DOHH2 (cell line): ENCODE measurements around the gene TMEM52.

ENCODE experiments used
- EZH2phosphoT487 ChIP-seq: fragments of 200-600 bp; sonication (generic); IDR thresholded peaks from 2 replicates; pipeline ENCODE4 v1.6.1; 2017; ENCODE audit warnings: borderline replicate concordance, mild to moderate bottlenecking, antibody characterized with exemption, low read length, moderate library complexity, mixed read lengths
- TF ChIP-seq, protein P1 (sequence below): fragments of 200-600 bp; sonication (generic); IDR thresholded peaks from one replicate; pipeline ENCODE4 v1.5.1; 2014; ENCODE audit warnings: antibody characterized with exemption, mild to moderate bottlenecking, low read depth, low read length; ENCODE audit not compliant: poor library complexity, severe bottlenecking

DNA sequence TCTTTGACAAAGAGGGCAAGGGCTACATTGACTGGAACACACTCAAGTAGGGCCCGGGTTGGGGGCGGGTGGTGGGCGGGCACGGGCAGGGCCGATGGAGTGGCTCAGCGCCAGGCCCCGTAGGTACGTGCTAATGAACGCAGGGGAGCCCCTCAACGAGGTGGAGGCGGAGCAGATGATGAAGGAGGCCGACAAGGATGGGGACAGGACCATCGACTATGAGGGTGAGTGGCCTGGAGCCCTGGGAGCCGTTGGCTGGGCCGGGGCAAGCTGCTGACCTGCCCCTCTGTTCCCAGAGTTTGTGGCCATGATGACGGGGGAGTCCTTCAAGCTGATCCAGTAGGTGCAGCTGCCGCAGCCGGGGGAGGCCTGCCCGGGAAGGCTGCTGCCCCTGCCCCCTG, 2.2 kb downstream of the TMEM52 start:
- TF ChIP-seq, protein P1, sequence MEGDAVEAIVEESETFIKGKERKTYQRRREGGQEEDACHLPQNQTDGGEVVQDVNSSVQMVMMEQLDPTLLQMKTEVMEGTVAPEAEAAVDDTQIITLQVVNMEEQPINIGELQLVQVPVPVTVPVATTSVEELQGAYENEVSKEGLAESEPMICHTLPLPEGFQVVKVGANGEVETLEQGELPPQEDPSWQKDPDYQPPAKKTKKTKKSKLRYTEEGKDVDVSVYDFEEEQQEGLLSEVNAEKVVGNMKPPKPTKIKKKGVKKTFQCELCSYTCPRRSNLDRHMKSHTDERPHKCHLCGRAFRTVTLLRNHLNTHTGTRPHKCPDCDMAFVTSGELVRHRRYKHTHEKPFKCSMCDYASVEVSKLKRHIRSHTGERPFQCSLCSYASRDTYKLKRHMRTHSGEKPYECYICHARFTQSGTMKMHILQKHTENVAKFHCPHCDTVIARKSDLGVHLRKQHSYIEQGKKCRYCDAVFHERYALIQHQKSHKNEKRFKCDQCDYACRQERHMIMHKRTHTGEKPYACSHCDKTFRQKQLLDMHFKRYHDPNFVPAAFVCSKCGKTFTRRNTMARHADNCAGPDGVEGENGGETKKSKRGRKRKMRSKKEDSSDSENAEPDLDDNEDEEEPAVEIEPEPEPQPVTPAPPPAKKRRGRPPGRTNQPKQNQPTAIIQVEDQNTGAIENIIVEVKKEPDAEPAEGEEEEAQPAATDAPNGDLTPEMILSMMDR, result no peak
- TF ChIP-seq EZH2phosphoT487, result no peak
